Heart right ventricle (tissue), 16 donors: Measurements from ENCODE around the gene ACSF3. TPM values are rescaled to one million over a fixed set of nuclear protein-coding genes. Genes with fewer than 3 reads are reported as not detected.

Experiments used
- ATAC-seq, 8 donors: fragments of 200-7000 bp; cut with Tn5 transposase; one replicate each; pipeline ENCODE4 v1.9.1; 2020; ENCODE audit warnings: mild to moderate bottlenecking in 8 of 8, moderate library complexity in 8 of 8, moderate number of reproducible peaks in 1 of 8
- DNase-seq, 2 donors: peaks; one replicate each; pipeline ENCODE4 v3.0.0-alpha.2; 2020
- H3K27ac ChIP-seq, 10 donors: fragments of 200-600 bp; sonication (generic) in 2 of 10; one replicate each; pipeline versions ENCODE4 v1.5.0 to v1.8.0; 2020 to 2022; ENCODE audit warnings: mild to moderate bottlenecking in 3 of 10
- H3K27me3 ChIP-seq, 7 donors: fragments of 200-600 bp; one replicate each; pipeline ENCODE4 v1.8.0; 2021 to 2022; ENCODE audit warnings: mild to moderate bottlenecking in 2 of 7
- H3K36me3 ChIP-seq, 9 donors: fragments of 200-600 bp; sonication (generic) in 1 of 9; one replicate each; pipeline versions ENCODE4 v1.5.0 to v1.8.0; 2020 to 2022; ENCODE audit warnings: mild to moderate bottlenecking in 2 of 9
- H3K4me1 ChIP-seq, 9 donors: fragments of 200-600 bp; sonication (generic) in 1 of 9; one replicate each; pipeline versions ENCODE4 v1.5.0 to v1.8.0; 2020 to 2022; ENCODE audit warnings: mild to moderate bottlenecking in 4 of 9
- H3K4me3 ChIP-seq, 10 donors: fragments of 200-600 bp; sonication (generic) in 2 of 10; one replicate each; pipeline versions ENCODE4 v1.5.0 to v1.8.0; 2020 to 2022; ENCODE audit warnings: mild to moderate bottlenecking in 7 of 10, moderate library complexity in 2 of 10
- H3K9me3 ChIP-seq, 11 donors: fragments of 200-600 bp in 10 of 11; sonication (generic) in 2 of 11; one replicate each; pipeline versions ENCODE4 v1.5.0 to v1.8.0; 2013 to 2022; ENCODE audit warnings: mild to moderate bottlenecking in 2 of 11, control low read depth in 1 of 11, moderate library complexity in 1 of 11
- CTCF ChIP-seq, 9 donors: fragments of 200-600 bp; sonication (generic) in 2 of 9; IDR thresholded peaks; one replicate each; pipeline versions ENCODE4 v1.5.0 to v1.8.0; 2021 to 2022; ENCODE audit warnings: antibody characterized with exemption in 9 of 9, mild to moderate bottlenecking in 5 of 9, moderate library complexity in 1 of 9
- WGBS, 2 donors: extraction: QIAGEN DNeasy Blood & Tissue Kit; methylation state at CpG; one replicate each; pipeline ENCODE4 v1.1.7; 2013; ENCODE audit warnings: inconsistent platforms in 1 of 2; 5-methylcytosine and 5-hydroxymethylcytosine counted together
- intact Hi-C, 10 donors: fragments of 100-400 bp; cut with DNase I; formaldehyde crosslinking; loops; one replicate each; pipeline versions ENCODE4 v1.11.1 to v1.14.2; 2022
- polyA plus RNA-seq, 2 donors: library from polyadenylated mRNA; stranded (reverse); fragments of 200-250 nt; gene quantifications; one replicate each; pipeline ENCODE4 v1.2.3, GENCODE V29; 2013
- total RNA-seq, 10 donors: library from RNA; stranded (reverse); fragmentation: NEBNext Ultra II Directional in 3 of 10; extraction: Animal tissue kit (Norgen Biotek cat#: 25700) in 3 of 10; gene quantifications; one replicate each; pipeline versions ENCODE4 v1.2.1 to v1.2.4, GENCODE V29; 2021 to 2023
- donor health status: Arrhythmogenic right ventricular cardiomyopathy.
- donor health status: ischemic (EF 13 %, LVEDD 7.1; RV severe dilation, severe dysfunction).
- donor health status: healthy with polysubstance abuse.
- donor health status: DM: no; HTN: yes; CAD: no.
- donor health status: DM: no; HTN: no; CAD: no.
- donor health status: ischemic (EF 25% LVEDD 6.9; RV normal size, moderate dysfunction).
- donor health status: ischemic (EF 25% LVEDD 5.7; RV mildly dilated, moderate dysfunction).
- donor health status: healthy.
- donor health status: DM: yes; HTN: yes; CAD: no.
- donor health status: Ischemic cardiomyopathy.
- donor health status: ischemic (EF 35%, LVEDD 5.7; RV mildly dilated, moderate dysfunction).
- donor health status: nonischemic (EF 11% LVEDD 7.7; RV severe dilation, severe dysfunction).
- donor health status: DM: yes; HTN: yes; CAD: no.
- donor health status: PGD.
- donor health status: ischemic (EF 29% LVEDD 5.4; RV normal size, mild dysfunction).
- donor health status: nonischemic (EF 23%, LVEDD 6.1; RV moderate dilation, normal function).

Gene ACSF3
- total and polyA plus RNA-seq, 12 donors: 11.0 to 36.9 (median 17.8) TPM

GRCh38 chr16:89201439-89202377, 108.1 kb downstream of the ACSF3 start:
- 1 to 2% methylated on average over 54 to 111 of the region's 111 CpGs for WGBS, 2 donors

GRCh38 chr16:89202422-89203215, 109.0 kb downstream of the ACSF3 start:
- no peak for TF ChIP-seq CTCF (IDR thresholded peaks at IDR 0.05)
- DNase-seq (no peak), ATAC-seq (no peak)
- H3K36me3 ChIP-seq: no peaks in the 10 kb centered on the region
- WGBS, 2 donors: 43 to 47% methylated on average over 49 of the region's 49 CpGs
- peaks cover 36 to 92% (median 75%) of the 10 kb centered on the region in 7 donors for H3K27me3 ChIP-seq
- intact Hi-C loops: no loop called here
- no peak overlapping the region for H3K27ac ChIP-seq
- peaks cover 0 to 14% (median 5%) of the 10 kb centered on the region in 9 donors for H3K4me1 ChIP-seq
- peak overlapping the region in 3 of 10 donors; percentile 12 to 32 (median 17) for H3K4me3 ChIP-seq
- peaks cover 0 to 4% (median 0%) of the 10 kb centered on the region in 11 donors for H3K9me3 ChIP-seq

More at GRCh38 chr16:89201439-89202377, 108.1 kb downstream of the ACSF3 start:
- H3K4me1 ChIP-seq: peaks cover 0 to 14% (median 5%) of the 10 kb centered on the region in 9 donors
- no peak overlapping the region for H3K27ac ChIP-seq
- peaks cover 36 to 89% (median 76%) of the 10 kb centered on the region in 7 donors for H3K27me3 ChIP-seq
- ATAC-seq (peak; percentile 80 to 88 (median 84)), DNase-seq (peak; percentile 28 to 77)
- intact Hi-C loops: no loop called here
- no peak for TF ChIP-seq CTCF (IDR thresholded peaks at IDR 0.05)
- peak overlapping the region in 8 of 10 donors; percentile 13 to 32 (median 23) for H3K4me3 ChIP-seq
- H3K36me3 ChIP-seq: no peaks in the 10 kb centered on the region
- peaks cover 0 to 4% (median 0%) of the 10 kb centered on the region in 11 donors for H3K9me3 ChIP-seq

Other genes starting within 250 kb of the ACSF3 start
- gene GALNS, start 236.9 kb upstream of the ACSF3 start, total RNA-seq: 10 to 100 TPM; 11.5 to 18.7 (median 13.8) TPM
- 10 to 100 TPM; 13.3 to 17.6 TPM for gene GALNS, start 236.9 kb upstream of the ACSF3 start, polyA plus RNA-seq
- 10 to 100 TPM; 44.5 to 58.0 (median 50.9) TPM for gene TRAPPC2L, start 236.7 kb upstream of the ACSF3 start, total RNA-seq
- 10 to 100 TPM; 37.5 to 63.3 TPM for gene TRAPPC2L, start 236.7 kb upstream of the ACSF3 start, polyA plus RNA-seq
- gene PABPN1L, start 227.2 kb upstream of the ACSF3 start, total RNA-seq: under 1 TPM in 1 of 10 donors, not detected in 9; 0.21 TPM
- gene PABPN1L, start 227.2 kb upstream of the ACSF3 start, polyA plus RNA-seq: not detected
- 10 to 100 TPM in 2 of 10 donors, 1 to 10 TPM in 8; 3.1 to 14.9 (median 6.1) TPM for gene CBFA2T3, start 116.6 kb upstream of the ACSF3 start, total RNA-seq
- 10 to 100 TPM in 1 of 2 donors, 1 to 10 TPM in 1; 6.0 to 17.6 TPM for gene CBFA2T3, start 116.6 kb upstream of the ACSF3 start, polyA plus RNA-seq
- under 1 TPM in 2 of 10 donors, not detected in 8; 0.08 to 0.16 TPM for gene CDH15, start 77.9 kb downstream of the ACSF3 start, total RNA-seq
- gene CDH15, start 77.9 kb downstream of the ACSF3 start, polyA plus RNA-seq: under 1 TPM in 1 of 2 donors, not detected in 1; 0.45 TPM
- under 1 TPM in 1 of 10 donors, not detected in 9; 0.36 TPM for gene SLC22A31, start 106.7 kb downstream of the ACSF3 start, total RNA-seq
- gene SLC22A31, start 106.7 kb downstream of the ACSF3 start, polyA plus RNA-seq: under 1 TPM in 1 of 2 donors, not detected in 1; 0.20 TPM
- 10 to 100 TPM in 2 of 10 donors, 1 to 10 TPM in 8; 5.9 to 11.3 (median 8.8) TPM for gene ZNF778, start 123.9 kb downstream of the ACSF3 start, total RNA-seq
- 1 to 10 TPM; 1.7 to 1.8 TPM for gene ZNF778, start 123.9 kb downstream of the ACSF3 start, polyA plus RNA-seq